ENCODE measurements around the gene MAP3K13.
"Not testable (repeated sequence)": the region's sequence is repeated elsewhere in the genome, so short reads cannot be mapped to it uniquely, and the experiment has no call there.

The MAP3K13 gene

DNA sequence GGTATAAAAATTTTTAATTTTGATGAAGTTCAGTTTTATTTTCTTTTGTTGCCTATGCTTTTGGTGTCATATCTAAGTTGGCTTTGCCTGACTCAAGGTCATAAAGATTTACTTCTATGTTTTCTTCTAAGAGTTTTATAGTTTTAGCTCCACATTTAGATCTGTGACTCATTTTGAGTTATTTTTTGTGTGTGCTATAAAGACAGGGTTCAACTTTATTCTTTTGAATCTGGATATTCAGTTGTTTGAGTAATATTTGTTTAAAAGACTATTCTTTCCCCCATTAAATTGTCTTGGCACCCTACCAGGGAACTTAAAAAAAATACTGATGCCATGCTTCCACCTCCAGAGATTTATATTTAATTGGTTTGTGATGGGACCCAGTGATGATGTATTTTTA is 4.0 kb downstream of the MAP3K13 start:
- intact Hi-C loops (cut with DNase I; ENCODE audit: low total_unique reads), result no loop called here
- H3K27me3 ChIP-seq, result no peaks in the 10 kb centered on the region
- TF ChIP-seq CTCF (IDR thresholded peaks at IDR 0.05), result no peak

DNA sequence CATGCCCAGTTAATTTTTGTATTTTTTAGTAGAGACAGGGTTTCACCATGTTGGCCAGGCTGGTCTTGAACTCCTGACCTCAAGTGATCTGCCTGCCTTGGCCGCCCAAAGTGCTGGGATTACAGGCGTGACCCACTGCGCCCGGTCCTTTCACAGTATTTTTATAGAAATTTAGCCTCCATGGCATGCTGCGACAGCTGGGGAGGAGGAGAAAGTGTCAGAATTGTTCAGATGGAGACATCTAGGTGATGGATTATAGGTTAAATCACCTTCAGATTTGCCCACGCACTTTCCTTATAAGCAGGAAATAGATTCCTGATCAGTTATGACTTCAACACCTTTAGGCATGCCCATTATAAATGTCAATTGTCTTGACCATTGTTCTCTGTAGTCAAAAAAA is 7.4 kb downstream of the MAP3K13 start:
- DNase-seq; H3K27ac ChIP-seq; H3K36me3 ChIP-seq; H3K9me3 ChIP-seq; H3K4me3 ChIP-seq; H3K4me1 ChIP-seq; intact Hi-C loops (cut with DNase I; ENCODE audit: low total_unique reads); H3K27me3 ChIP-seq: not testable (repeated sequence)

More for the DNA sequence above, 4.0 kb downstream of the MAP3K13 start:
- peaks cover 0 to 4% (median 0%) of the 10 kb centered on the region in 4 donors for H3K4me1 ChIP-seq
- no peaks in the 10 kb centered on the region for H3K9me3 ChIP-seq
- no peak for DNase-seq
- H3K4me3 ChIP-seq, result no peak overlapping the region
- no peak overlapping the region for H3K27ac ChIP-seq
- no peaks in the 10 kb centered on the region for H3K36me3 ChIP-seq

- Histone ChIP-seq H3K27me3 (no peaks in the 10 kb centered on the region), H3K36me3 (no peaks in the 10 kb centered on the region), H3K9me3 (no peaks in the 10 kb centered on the region), H3K4me1 (no peaks in the 10 kb centered on the region), H3K27ac (no peak overlapping the region), H3K4me3 (no peak overlapping the region)
- intact Hi-C loops (cut with DNase I; ENCODE audit: low total_unique reads), result no loop called here
- DNase-seq, result no peak
- TF ChIP-seq CTCF (IDR thresholded peaks at IDR 0.05), result no peak
Measured at GRCh38 chr3:185371306-185372074, 8.6 kb downstream of the MAP3K13 start.

GRCh38 chr3:185381320-185382058 is 18.6 kb downstream of the MAP3K13 start:
- Histone ChIP-seq H3K4me3 (no peak overlapping the region), H3K4me1 (no peaks in the 10 kb centered on the region), H3K27ac (no peak overlapping the region), H3K27me3 (no peaks in the 10 kb centered on the region), H3K36me3 (no peaks in the 10 kb centered on the region), H3K9me3 (no peaks in the 10 kb centered on the region)
- TF ChIP-seq CTCF (IDR thresholded peaks at IDR 0.05), result no peak
- intact Hi-C loops (cut with DNase I; ENCODE audit: low total_unique reads), result no loop called here
- DNase-seq, result no peak

DNA sequence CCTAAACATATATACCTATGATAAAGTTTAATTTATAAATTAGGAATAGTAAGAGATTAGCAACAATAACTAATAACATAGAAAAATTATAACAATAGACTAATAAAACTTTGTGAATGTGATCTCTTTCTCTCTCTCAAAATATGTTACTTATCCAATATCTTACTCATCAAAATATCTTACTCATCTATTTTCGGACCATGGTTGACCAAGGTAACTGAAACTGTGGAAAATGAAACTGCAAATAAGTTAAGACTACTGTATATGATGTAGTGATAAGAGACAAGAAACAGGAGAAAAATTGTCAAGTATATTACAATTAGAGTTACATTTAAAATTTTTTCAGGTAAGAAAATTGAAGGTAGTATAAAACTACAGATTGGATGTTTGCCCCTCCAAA is 19.2 kb downstream of the MAP3K13 start:
- H3K4me3 ChIP-seq, result no peak overlapping the region
- intact Hi-C loops (cut with DNase I; ENCODE audit: low total_unique reads), result no loop called here
- H3K36me3 ChIP-seq, result no peaks in the 10 kb centered on the region
- H3K9me3 ChIP-seq, result no peaks in the 10 kb centered on the region
- no peak for TF ChIP-seq CTCF (IDR thresholded peaks at IDR 0.05)
- H3K4me1 ChIP-seq, result no peaks in the 10 kb centered on the region
- DNase-seq, result no peak
- H3K27me3 ChIP-seq, result no peaks in the 10 kb centered on the region
- H3K27ac ChIP-seq, result no peak overlapping the region

- H3K9me3 ChIP-seq; H3K4me1 ChIP-seq; H3K36me3 ChIP-seq; H3K27me3 ChIP-seq; DNase-seq; intact Hi-C loops (cut with DNase I; ENCODE audit: low total_unique reads); H3K4me3 ChIP-seq; H3K27ac ChIP-seq: not testable (repeated sequence)
Measured at GRCh38 chr3:185386515-185386914, 23.6 kb downstream of the MAP3K13 start.
